Activated CD8-positive, alpha-beta memory T cell treated with anti-CD3 and anti-CD28 coated beads, Interleukin-2, amount 50 U/mL, for 24 hours (primary cell): ENCODE data around the gene AFM.
"Not testable (repeated sequence)": the region's sequence is repeated elsewhere in the genome, so short reads cannot be mapped to it uniquely, and the experiment has no call there.

Source experiments
- DNase-seq: peaks from one replicate; pipeline ENCODE4 v3.0.0-alpha.2; 2020; ENCODE audit errors: extremely low read depth

The AFM gene

DNA sequence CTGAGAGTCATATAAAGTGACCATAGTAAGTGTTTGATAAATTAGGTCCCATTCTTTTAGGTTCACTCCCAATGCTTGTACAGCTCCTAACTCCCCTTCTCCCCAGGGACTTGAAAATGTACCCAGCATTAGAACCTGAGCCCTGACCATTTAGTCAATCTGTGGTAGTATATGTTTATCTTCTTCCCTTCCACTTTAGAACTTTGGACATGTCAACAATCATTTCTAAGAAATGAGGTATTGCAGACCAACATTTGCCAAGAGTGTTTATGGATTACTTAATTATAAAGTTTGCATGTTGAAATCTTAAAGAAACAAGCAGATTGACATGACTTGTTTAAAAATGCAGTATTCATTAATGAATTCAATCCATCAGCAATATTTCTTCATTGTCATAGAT lies 26.0 kb downstream of the AFM start:
- DNase-seq = no peak

DNA sequence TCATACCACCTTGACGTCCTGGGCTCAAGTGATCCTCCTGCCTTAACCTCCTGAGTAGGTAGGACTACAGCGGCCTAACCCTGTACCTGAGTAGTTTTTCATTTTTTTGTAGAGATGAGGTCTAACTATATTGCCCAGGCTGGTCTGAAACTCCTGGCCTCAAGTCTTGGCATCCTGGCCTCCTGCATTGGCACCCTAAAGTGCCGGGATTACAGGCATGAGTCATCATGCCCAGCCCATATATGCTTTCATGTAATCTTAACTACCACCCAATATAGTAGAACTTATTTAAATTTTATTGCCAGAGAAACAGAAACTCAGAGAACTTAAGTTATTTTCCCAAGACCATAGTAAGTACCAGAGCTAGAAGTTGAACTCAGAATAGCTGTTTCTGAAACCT lies 27.1 kb downstream of the AFM start:
- DNase-seq = no peak

DNA sequence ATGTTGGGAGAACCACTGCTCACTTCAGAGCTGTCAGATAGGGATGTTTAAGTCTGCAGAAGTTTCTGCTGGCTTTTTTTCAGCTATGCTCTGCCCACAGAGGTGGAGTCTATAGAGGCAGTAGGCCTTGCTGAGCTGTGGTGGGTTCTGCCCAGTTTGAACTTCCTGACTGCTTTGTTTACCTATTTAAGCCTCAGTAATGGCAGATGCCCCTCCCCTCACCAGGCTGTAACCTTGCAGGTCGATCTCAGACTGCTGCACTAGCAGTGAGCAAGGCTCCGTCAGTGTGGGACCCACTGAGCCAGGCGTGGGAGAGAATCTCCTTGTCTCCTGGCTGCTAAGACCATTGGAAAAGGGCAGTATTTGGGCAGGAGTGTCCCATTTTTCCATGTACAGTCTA lies 36.8 kb downstream of the AFM start:
- no peak for DNase-seq

- DNase-seq = no peak
Observed at GRCh38 chr4:73520821-73521220, 39.3 kb downstream of the AFM start.

GRCh38 chr4:73523126-73523525 lies 41.6 kb downstream of the AFM start:
- DNase-seq = no peak

- DNase-seq = no peak
Observed at GRCh38 chr4:73525611-73526010, 44.1 kb downstream of the AFM start.

DNA sequence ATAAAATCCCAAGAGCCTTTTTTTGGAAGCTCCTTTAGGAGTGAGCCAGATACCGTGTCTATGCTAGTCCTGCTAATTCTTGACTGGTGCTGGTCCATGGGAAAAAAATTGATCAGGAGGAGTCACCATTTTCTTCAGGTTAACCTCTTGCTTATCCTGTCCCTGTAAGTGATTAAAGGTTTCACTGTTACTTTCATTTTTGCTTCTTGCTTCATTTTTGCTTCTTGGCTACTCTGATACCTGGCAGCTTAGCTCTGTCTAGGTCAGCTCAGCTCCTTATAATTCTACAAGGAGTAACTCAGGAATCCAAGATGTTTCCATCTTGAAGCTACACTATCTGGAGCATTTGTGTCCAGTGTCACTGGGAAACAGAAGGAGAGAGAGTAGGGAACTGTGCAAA lies 45.7 kb downstream of the AFM start:
- DNase-seq = no peak

- DNase-seq = no peak
Observed at GRCh38 chr4:73528171-73528570, 46.6 kb downstream of the AFM start.

DNA sequence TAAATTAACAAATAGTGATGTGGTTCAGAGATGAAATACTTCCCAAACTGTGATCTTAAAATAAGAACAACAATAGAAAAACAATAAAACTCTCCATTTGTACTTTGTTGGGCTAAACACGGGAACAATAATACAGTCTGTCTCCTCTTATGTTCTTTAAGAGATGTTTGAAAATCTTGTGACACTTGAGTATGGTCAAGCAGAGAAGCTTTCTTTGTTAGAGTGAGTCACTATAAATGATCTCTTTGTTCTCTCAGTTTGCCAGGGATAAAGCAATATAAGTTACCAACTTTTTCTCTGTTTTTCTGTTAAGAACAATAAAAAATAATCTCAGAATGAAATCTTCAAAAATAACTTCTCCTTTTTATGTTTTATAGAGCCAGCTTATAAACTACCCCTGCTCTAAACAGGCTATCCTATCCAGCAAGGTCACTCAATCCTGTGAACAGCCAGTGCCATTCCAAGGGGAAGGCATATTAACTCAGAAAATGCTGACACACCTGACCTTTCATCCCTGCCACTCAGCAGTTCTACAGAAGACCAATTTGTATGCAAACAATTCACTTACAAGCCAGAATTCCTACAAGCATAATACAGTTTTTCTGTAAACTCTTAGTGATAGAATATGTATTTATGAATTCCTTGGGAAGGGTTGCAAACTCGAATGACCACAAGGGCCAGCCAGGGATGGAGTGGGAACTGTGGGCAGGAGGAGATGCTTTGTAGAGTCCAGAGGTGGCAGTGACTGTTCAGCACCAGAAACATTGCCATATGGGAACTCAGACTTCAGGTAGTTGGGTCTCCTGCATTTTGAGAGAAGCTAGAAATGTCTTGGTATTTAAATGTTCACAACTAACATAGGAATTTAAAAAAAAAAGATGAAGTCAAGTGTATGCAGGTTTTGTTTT lies 52.2 kb downstream of the AFM start:
- no peak for DNase-seq

DNA sequence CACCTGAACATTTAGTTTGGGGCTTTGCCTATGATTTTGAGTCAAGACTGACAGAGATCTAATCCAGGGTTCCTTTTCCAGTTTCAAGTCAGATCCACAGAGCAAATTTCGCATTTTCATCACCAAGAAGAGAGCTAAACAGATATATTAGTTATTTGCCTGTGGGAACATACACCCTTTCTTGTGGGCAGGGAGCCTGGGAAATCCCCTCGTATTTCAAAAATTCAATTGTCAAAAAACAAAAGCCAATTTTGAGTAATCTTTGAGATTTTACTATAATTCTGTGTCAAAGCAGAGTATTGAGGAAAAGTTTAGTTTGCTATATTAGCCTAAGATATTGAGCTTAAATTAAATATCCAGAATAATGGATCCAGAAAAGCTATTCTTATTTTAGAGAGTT lies 56.6 kb downstream of the AFM start:
- no peak for DNase-seq

GRCh38 chr4:73539386-73539785 lies 57.8 kb downstream of the AFM start:
- no peak for DNase-seq

DNA sequence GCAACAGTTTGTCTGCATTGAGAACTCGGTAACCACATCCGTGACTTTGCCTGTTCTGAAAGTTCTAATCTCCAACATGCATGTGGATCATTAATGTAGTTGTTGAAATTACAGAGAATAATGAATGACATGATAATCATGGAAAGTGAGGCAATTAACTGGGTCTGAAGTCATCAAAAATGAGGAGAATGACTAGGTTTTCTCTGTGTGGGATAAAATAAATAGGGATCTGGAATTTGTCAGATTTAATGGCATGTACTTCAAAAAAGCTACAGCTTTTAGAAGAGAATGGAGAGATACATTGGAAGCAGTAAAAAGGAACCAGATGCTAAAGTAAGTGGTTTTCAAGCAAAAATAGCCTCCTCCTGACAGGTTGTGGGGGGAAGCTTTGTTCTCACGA lies 59.3 kb downstream of the AFM start:
- DNase-seq = no peak

- no peak for DNase-seq
Observed at GRCh38 chr4:73541251-73541650, 59.7 kb downstream of the AFM start.

- no peak for DNase-seq
Observed at GRCh38 chr4:73544620-73545019, 63.1 kb downstream of the AFM start.

DNA sequence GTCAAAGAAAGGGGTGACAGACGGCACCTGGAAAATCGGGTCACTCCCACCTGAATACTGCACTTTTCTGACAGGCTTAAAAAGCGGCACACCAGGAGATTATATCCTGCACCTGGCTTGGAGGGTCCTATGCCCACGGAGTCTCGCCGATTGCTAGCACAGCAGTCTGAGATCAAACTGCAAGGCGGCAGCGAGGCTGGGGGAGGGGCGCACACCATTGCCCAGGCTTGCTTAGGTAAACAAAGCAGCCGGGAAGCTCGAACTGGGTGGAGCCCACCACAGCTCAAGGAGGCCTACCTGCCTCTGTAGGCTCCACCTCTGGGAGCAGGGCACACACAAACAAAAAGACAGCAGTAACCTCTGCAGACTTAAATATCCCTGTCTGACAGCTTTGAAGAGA lies 69.3 kb downstream of the AFM start:
- DNase-seq = not testable (repeated sequence)
